ENCODE results near the gene PCGF6.

DNA sequence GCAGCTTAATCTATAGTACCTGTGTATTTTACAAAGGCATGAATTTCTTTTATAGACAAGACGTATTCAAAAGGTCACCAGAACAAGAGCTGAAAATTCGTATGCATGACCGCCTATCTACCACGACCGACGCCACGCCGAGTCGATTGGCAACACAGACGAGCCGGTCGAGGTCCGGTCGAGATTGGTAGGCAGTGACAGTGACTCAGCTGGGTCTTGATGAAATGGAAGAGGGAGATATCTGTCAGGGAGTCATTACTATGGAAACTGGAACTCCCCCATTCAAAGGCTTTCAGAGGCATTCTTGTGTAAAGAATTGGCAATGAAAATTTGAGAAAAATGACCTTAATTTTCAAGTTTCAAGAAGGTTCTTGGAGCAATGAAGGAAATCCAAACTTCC lies 43.2 kb upstream of the PCGF6 start:
- TF ChIP-seq EZH2 (IDR thresholded peaks at IDR 0.05; ENCODE audit: insufficient read depth, poor library complexity, severe bottlenecking) (no peak), EZH2phosphoT487 (IDR thresholded peaks at IDR 0.05; ENCODE audit: insufficient read depth, low read depth) (no peak)
